ENCODE data around the gene MTR.

DNA sequence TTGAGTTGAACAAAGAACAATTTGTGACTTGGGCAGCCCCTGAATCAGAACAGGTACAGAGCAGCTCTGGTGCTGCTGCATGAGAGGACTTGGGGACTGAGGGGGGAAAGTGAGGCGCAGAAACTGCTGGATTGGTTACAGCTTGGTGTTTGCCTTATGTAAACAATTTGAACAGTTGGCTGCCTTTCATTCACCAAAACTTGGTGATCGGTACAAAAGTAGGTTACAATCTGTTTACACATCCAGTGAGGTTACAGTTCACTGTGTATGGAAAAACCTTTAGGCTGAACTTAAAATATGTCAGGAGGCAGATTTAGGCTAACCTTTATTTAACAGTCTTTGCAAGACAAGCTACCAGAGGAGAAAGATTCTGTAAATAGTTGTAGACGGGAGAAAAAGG is 28.6 kb upstream of the MTR start:
- no peak for TF ChIP-seq CTCF (IDR thresholded peaks at IDR 0.05 in 2 of 3, conservative IDR thresholded peaks at IDR 0.05 in 1 of 3; ENCODE audit: borderline replicate concordance in 1 of 3, insufficient read depth in 1 of 3, low read depth in 2 of 3, low read length in 2 of 3)
- no peak for TF ChIP-seq SRF (IDR thresholded peaks at IDR 0.05; ENCODE audit: low read depth)
- TF ChIP-seq POLR2AphosphoS5 (IDR thresholded peaks at IDR 0.05; ENCODE audit: low read depth, low read length), result no peak
- TF ChIP-seq EZH2phosphoT487 (IDR thresholded peaks at IDR 0.05; ENCODE audit: borderline replicate concordance), result no peak
- TF ChIP-seq EZH2 (IDR thresholded peaks at IDR 0.05), result no peak
- TF ChIP-seq POLR2A (IDR thresholded peaks at IDR 0.05; ENCODE audit: borderline replicate concordance, extremely low read depth, insufficient read depth, insufficient read length), result no peak
- TF ChIP-seq CBX3 (IDR thresholded peaks at IDR 0.05; ENCODE audit: low read depth), result no peak
- TF ChIP-seq, protein P1, sequence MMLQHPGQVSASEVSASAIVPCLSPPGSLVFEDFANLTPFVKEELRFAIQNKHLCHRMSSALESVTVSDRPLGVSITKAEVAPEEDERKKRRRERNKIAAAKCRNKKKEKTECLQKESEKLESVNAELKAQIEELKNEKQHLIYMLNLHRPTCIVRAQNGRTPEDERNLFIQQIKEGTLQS (IDR thresholded peaks at IDR 0.05), result no peak
- no peak for TF ChIP-seq SP1 (IDR thresholded peaks at IDR 0.05; ENCODE audit: low read depth)
- no peak for TF ChIP-seq RAD21 (IDR thresholded peaks at IDR 0.05; ENCODE audit: low read depth)
- no peak for TF ChIP-seq FOSL1 (IDR thresholded peaks at IDR 0.05; ENCODE audit: low read depth)
- no peak for TF ChIP-seq SIN3A (IDR thresholded peaks at IDR 0.05; ENCODE audit: low read depth)

Measured in HCT116 (cell line).